Activated effector memory CD4-positive, alpha-beta T cell treated with Interleukin-2 at 50 U/mL for 16 hours (primary cell): ENCODE data around the gene BARD1.
"Not testable (repeated sequence)": the region's sequence is repeated elsewhere in the genome, so short reads cannot be mapped to it uniquely, and the experiment has no call there.

Experiments
- DNase-seq: peaks from one replicate; pipeline ENCODE4 v3.0.0-alpha.2; 2020

The BARD1 gene

GRCh38 chr2:214753455-214753854 is 56.0 kb downstream of the BARD1 start:
- no peak for DNase-seq

GRCh38 chr2:214750529-214750928 is 59.0 kb downstream of the BARD1 start:
- DNase-seq, result no peak

GRCh38 chr2:214747992-214748391 is 61.5 kb downstream of the BARD1 start:
- no peak for DNase-seq

- no peak for DNase-seq
Observed at GRCh38 chr2:214742119-214742518, 67.4 kb downstream of the BARD1 start.

GRCh38 chr2:214740867-214741395 is 68.6 kb downstream of the BARD1 start:
- no peak for DNase-seq

- DNase-seq, result no peak
Observed at GRCh38 chr2:214737188-214737587, 72.3 kb downstream of the BARD1 start.

- DNase-seq, result no peak
Observed at GRCh38 chr2:214730800-214731407, 78.6 kb downstream of the BARD1 start.

GRCh38 chr2:214730248-214730647 is 79.2 kb downstream of the BARD1 start:
- no peak for DNase-seq

GRCh38 chr2:214724741-214725140 is 84.7 kb downstream of the BARD1 start:
- no peak for DNase-seq

- DNase-seq, result not testable (repeated sequence)
Observed at GRCh38 chr2:214717837-214718236, 91.6 kb downstream of the BARD1 start.

GRCh38 chr2:214716811-214717560 is 92.5 kb downstream of the BARD1 start:
- DNase-seq, result no peak

GRCh38 chr2:214715025-214715424 is 94.5 kb downstream of the BARD1 start:
- DNase-seq, result no peak

GRCh38 chr2:214713080-214713830 is 96.2 kb downstream of the BARD1 start:
- DNase-seq, result no peak

GRCh38 chr2:214710729-214711128 is 98.8 kb downstream of the BARD1 start:
- DNase-seq, result no peak

GRCh38 chr2:214706986-214707385 is 102.5 kb downstream of the BARD1 start:
- DNase-seq, result no peak

- DNase-seq, result no peak
Observed at GRCh38 chr2:214699236-214699635, 110.2 kb downstream of the BARD1 start.

GRCh38 chr2:214696681-214697080 is 112.8 kb downstream of the BARD1 start:
- DNase-seq, result no peak

- DNase-seq, result no peak
Observed at GRCh38 chr2:214695789-214696188, 113.7 kb downstream of the BARD1 start.

- DNase-seq, result not testable (repeated sequence)
Observed at GRCh38 chr2:214683557-214683956, 125.9 kb downstream of the BARD1 start.

- no peak for DNase-seq
Observed at GRCh38 chr2:214679736-214680135, 129.7 kb downstream of the BARD1 start.

- no peak for DNase-seq
Observed at GRCh38 chr2:214676421-214677089, 132.9 kb downstream of the BARD1 start.
